GM12864 (cell line): ENCODE measurements around the gene NOVA1.

ENCODE experiments used
- DNase-seq: peaks from one replicate; pipeline ENCODE4 v3.0.0-alpha.2; 2011; ENCODE audit warnings: low read depth
- H3K4me3 ChIP-seq: 2 replicates; pipeline ENCODE4 v1.5.1; 2011; ENCODE audit warnings: mild to moderate bottlenecking, low read depth, low read length, control low read depth
- CTCF ChIP-seq: IDR thresholded peaks from 2 replicates; pipeline ENCODE4 v1.5.1; 2011; ENCODE audit warnings: low read depth, mild to moderate bottlenecking, moderate library complexity, low read length, control low read depth, inconsistent platforms; ENCODE audit errors: missing control alignments

Gene NOVA1

GRCh38 chr14:26463136-26463535 is 134.7 kb downstream of the NOVA1 start:
- no peak for DNase-seq
- H3K4me3 ChIP-seq, result no peak overlapping the region
- TF ChIP-seq CTCF, result no peak

GRCh38 chr14:26454105-26454504 is 143.7 kb downstream of the NOVA1 start:
- no peak for TF ChIP-seq CTCF
- H3K4me3 ChIP-seq, result no peak overlapping the region
- DNase-seq, result no peak

GRCh38 chr14:26448181-26448855 is 149.5 kb downstream of the NOVA1 start:
- TF ChIP-seq CTCF, result no peak
- no peak for DNase-seq
- H3K4me3 ChIP-seq, result no peak overlapping the region

GRCh38 chr14:26444822-26445221 is 153.0 kb downstream of the NOVA1 start:
- no peak for TF ChIP-seq CTCF
- DNase-seq, result no peak
- no peak overlapping the region for H3K4me3 ChIP-seq

GRCh38 chr14:26443654-26444053 is 154.2 kb downstream of the NOVA1 start:
- no peak overlapping the region for H3K4me3 ChIP-seq
- no peak for TF ChIP-seq CTCF
- DNase-seq, result no peak

- no peak for DNase-seq
- H3K4me3 ChIP-seq, result no peak overlapping the region
- no peak for TF ChIP-seq CTCF
Observed at GRCh38 chr14:26429205-26429604, 168.6 kb downstream of the NOVA1 start.

- H3K4me3 ChIP-seq, result no peak overlapping the region
- no peak for DNase-seq
- no peak for TF ChIP-seq CTCF
Observed at GRCh38 chr14:26427097-26427496, 170.7 kb downstream of the NOVA1 start.
